Heart left ventricle (tissue), 13 donors: ENCODE data around the gene XPOT.

Experiments used
- CTCF ChIP-seq, 12 donors: fragments of 200-600 bp; sonication (generic) in 4 of 12; IDR thresholded peaks; one replicate each; pipeline versions ENCODE4 v1.5.0 to v1.8.0; 2018 to 2022; ENCODE audit warnings: antibody characterized with exemption in 12 of 12, mild to moderate bottlenecking in 5 of 12
- POLR2A ChIP-seq, 2 donors: fragments of 450-650 bp; IDR thresholded peaks; one replicate each; pipeline ENCODE4 v1.6.1; 2017; ENCODE audit warnings: antibody characterized with exemption in 2 of 2, mild to moderate bottlenecking in 2 of 2, moderate library complexity in 2 of 2
- donor health status: ischemic (EF 13 %, LVEDD 7.1; RV severe dilation, severe dysfunction).
- donor health status: DM: no; HTN: yes; CAD: no.
- donor health status: DM: no; HTN: no; CAD: no.
- donor health status: ischemic (EF 25% LVEDD 6.9; RV normal size, moderate dysfunction).
- donor health status: ischemic (EF 25% LVEDD 5.7; RV mildly dilated, moderate dysfunction).
- donor health status: ischemic (EF 35%, LVEDD 5.7; RV mildly dilated, moderate dysfunction).
- donor health status: nonischemic (EF 11% LVEDD 7.7; RV severe dilation, severe dysfunction).
- donor health status: DM: yes; HTN: yes; CAD: no.
- donor health status: PGD.
- donor health status: ischemic (EF 29% LVEDD 5.4; RV normal size, mild dysfunction).
- donor health status: nonischemic (EF 23%, LVEDD 6.1; RV moderate dilation, normal function).

- TF ChIP-seq POLR2A (IDR thresholded peaks at IDR 0.05) (no peak), CTCF (IDR thresholded peaks at IDR 0.05) (no peak)
Observed at GRCh38 chr12:64473176-64473575, 69.0 kb downstream of the XPOT start.
